Left renal pelvis (tissue), 4 donors: ENCODE results near the gene IDNK. TPM values are rescaled to one million over a fixed set of nuclear protein-coding genes. Genes with fewer than 3 reads are reported as not detected.

ENCODE experiments used
- DNase-seq, 4 donors: peaks; one replicate each; pipeline ENCODE4 v3.0.0-alpha.2; 2013; ENCODE audit warnings: low read depth in 4 of 4, low spot score in 3 of 4
- polyA plus RNA-seq, 4 donors: library from polyadenylated mRNA; unstranded; fragments of 120-200 nt; gene quantifications; one replicate each; pipeline ENCODE4 v1.2.1, GENCODE V29; 2013; ENCODE audit not compliant: insufficient read length in 4 of 4

The IDNK gene
- polyA plus RNA-seq, 4 donors = 3.3 to 13.9 (median 11.9) TPM

DNA sequence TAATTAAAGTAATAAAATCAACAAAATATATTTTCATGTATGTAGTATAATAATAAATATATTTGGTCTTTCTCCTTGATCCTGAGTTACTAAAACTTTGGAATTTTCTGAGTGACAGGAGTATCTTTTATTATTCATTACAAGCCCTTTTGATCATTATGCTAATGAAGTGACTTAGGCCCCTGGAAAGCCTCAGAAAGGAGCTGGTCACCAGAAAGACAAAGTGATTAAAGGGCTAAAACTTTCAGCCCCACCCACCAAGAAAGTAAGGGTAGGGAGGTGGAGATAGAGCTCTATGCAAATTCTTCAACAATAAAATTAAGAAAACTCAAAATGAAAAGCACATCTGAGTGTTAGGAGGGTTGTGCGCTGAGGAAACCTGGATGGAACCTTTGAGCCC, 57.3 kb downstream of the IDNK start:
- no peak for DNase-seq

DNA sequence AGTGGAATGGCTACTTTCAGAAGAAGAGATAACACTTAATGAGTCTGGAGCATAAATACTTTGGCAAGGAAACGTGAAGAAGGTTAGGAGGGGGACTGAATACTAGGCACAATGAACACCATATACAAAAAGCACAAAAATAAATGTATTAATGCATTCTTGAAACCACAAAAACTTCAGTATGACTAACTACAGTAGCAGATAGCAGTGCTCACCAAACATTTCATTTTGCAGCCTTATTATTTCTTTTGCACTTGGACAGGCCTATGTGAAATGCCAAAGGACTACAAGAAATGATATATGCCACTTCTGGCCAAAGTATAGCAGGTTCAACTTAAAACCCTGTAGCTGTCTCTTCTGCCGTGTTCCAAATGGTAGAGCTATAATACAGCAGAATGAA, 58.5 kb downstream of the IDNK start:
- no peak for DNase-seq

DNA sequence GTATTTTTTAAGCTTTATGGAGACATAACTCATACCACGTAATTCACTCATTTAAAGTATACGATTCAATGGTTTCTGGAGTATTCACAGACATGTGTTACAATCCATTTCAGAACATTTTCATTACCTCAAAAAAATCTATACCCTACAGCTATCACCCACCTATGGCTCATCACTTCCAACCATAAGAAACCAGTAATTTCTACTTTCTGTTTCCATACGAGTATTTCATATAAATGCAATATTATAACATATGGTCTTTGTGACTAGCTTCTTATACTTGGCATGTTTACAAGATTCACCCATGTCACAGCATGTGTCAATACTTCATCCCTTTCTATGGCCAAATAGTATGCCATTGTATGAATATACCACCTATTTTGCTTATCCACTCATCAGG, 66.0 kb downstream of the IDNK start:
- no peak for DNase-seq

DNA sequence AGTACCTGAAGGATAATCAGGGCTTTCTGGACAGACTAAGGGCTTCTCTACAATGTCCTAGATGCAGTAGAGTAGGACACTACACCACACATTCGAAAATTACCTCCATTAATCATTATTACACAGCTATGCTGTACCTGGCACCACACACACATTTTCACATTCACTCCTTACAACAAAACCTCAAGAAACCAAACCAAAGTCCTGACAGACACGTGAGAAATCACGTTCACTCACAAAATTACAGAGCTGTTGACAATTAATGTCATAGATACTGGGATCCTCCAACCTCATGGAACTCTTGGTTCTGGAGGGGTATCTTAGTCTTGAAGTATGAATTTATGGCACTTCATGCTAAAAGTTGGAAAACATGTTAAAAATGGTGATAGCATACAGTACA, 68.5 kb downstream of the IDNK start:
- no peak for DNase-seq

Other genes starting within 250 kb of the IDNK start
- gene FRMD3, start 84.7 kb upstream of the IDNK start, polyA plus RNA-seq = 10 to 100 TPM in 3 of 4 donors, 1 to 10 TPM in 1; 2.8 to 27.4 (median 20.6) TPM
- gene UBQLN1, start 84.8 kb downstream of the IDNK start, polyA plus RNA-seq = 100 to 1,000 TPM in 3 of 4 donors, 10 to 100 TPM in 1; 89.8 to 124 (median 114) TPM
- 10 to 100 TPM; 14.5 to 23.3 (median 18.9) TPM for gene GKAP1, start 194.6 kb downstream of the IDNK start, polyA plus RNA-seq